ENCODE measurements around the gene CAPN9. TPM values are rescaled to one million over a fixed set of nuclear protein-coding genes. Genes with fewer than 3 reads are reported as not detected.
A peak's percentile ranks its signal among the peaks of the same experiment; 100 is the strongest.

CAPN9 gene
- total and polyA plus RNA-seq, 9 of the 15 experiments (the other 6 are each of a cell fraction or from before 2014, with no cell fraction given) = not detected

- TF ChIP-seq, protein P1, sequence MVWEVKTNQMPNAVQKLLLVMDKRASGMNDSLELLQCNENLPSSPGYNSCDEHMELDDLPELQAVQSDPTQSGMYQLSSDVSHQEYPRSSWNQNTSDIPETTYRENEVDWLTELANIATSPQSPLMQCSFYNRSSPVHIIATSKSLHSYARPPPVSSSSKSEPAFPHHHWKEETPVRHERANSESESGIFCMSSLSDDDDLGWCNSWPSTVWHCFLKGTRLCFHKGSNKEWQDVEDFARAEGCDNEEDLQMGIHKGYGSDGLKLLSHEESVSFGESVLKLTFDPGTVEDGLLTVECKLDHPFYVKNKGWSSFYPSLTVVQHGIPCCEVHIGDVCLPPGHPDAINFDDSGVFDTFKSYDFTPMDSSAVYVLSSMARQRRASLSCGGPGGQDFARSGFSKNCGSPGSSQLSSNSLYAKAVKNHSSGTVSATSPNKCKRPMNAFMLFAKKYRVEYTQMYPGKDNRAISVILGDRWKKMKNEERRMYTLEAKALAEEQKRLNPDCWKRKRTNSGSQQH (CRISPR knock-in tag; IDR thresholded peaks at IDR 0.05) = 0 out of 2 replicates have a peak, but pooled peaks have one; percentile 63
- TF ChIP-seq, protein P2, sequence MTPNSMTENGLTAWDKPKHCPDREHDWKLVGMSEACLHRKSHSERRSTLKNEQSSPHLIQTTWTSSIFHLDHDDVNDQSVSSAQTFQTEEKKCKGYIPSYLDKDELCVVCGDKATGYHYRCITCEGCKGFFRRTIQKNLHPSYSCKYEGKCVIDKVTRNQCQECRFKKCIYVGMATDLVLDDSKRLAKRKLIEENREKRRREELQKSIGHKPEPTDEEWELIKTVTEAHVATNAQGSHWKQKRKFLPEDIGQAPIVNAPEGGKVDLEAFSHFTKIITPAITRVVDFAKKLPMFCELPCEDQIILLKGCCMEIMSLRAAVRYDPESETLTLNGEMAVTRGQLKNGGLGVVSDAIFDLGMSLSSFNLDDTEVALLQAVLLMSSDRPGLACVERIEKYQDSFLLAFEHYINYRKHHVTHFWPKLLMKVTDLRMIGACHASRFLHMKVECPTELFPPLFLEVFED (CRISPR knock-in tag; conservative IDR thresholded peaks at IDR 0.05) = 0 out of 2 replicates have a peak, but pooled peaks have one; percentile 57
- TF ChIP-seq ZBTB1 (CRISPR knock-in tag; IDR thresholded peaks at IDR 0.05; ENCODE audit: borderline replicate concordance, low read depth) (no peak), ZNF589 (CRISPR knock-in tag; IDR thresholded peaks at IDR 0.05; ENCODE audit: low read depth) (no peak), EZH2 (IDR thresholded peaks at IDR 0.05; ENCODE audit: borderline replicate concordance, low read depth, low read length) (no peak), MLLT1 (IDR thresholded peaks at IDR 0.05) (no peak), RBM34 (IDR thresholded peaks at IDR 0.05; ENCODE audit: borderline replicate concordance, insufficient read depth, low read length) (no peak), CEBPB (tag; IDR thresholded peaks at IDR 0.05) (no peak), LARP7 (IDR thresholded peaks at IDR 0.05) (no peak), BRD9 (IDR thresholded peaks at IDR 0.05; ENCODE audit: low read depth, partially characterized antibody) (no peak), TRIM24 (IDR thresholded peaks at IDR 0.05) (no peak), ZNF699 (CRISPR knock-in tag; IDR thresholded peaks at IDR 0.05; ENCODE audit: insufficient replicate concordance) (no peak), TAF15 (IDR thresholded peaks at IDR 0.05; ENCODE audit: low read depth, low read length) (no peak), SMARCB1 (IDR thresholded peaks at IDR 0.05; ENCODE audit: insufficient read length, low read depth) (no peak), ZNF79 (CRISPR knock-in tag; IDR thresholded peaks at IDR 0.05; ENCODE audit: low read depth) (no peak)
Measured at GRCh38 chr1:230739564-230740290, 7.5 kb upstream of the CAPN9 start (continued).
